GM23338 (cell line): ENCODE results near the gene ZSCAN5C.

Experiments
- CREB1 ChIP-seq: fragments of 250-450 bp; sonication (Bioruptor Pico); IDR thresholded peaks from 2 replicates; pipeline ENCODE4 v1.5.0; 2020; ENCODE audit warnings: low read depth, mild to moderate bottlenecking, moderate library complexity
- CTCF ChIP-seq, 2 experiments: fragments of 200-600 bp in 1 of 2; sonication (generic) in 1 of 2; conservative IDR thresholded peaks; 2 replicates each; pipeline versions ENCODE4 v1.5.1 to v1.6.1; 2016 to 2017; ENCODE audit warnings: antibody characterized with exemption in 2 of 2, low read depth in 2 of 2, mild to moderate bottlenecking in 2 of 2, moderate library complexity in 1 of 2
- EZH2 ChIP-seq: fragments of 200-600 bp; sonication (generic); IDR thresholded peaks from one replicate; pipeline ENCODE4 v1.8.0; 2017; ENCODE audit warnings: antibody characterized with exemption, mild to moderate bottlenecking, low read depth; ENCODE audit not compliant: unreplicated experiment
- EZH2phosphoT487 ChIP-seq: fragments of 200-600 bp; sonication (generic); IDR thresholded peaks from one replicate; pipeline ENCODE4 v1.8.1; 2018; ENCODE audit warnings: antibody characterized with exemption; ENCODE audit not compliant: unreplicated experiment
- JUNB ChIP-seq: IDR thresholded peaks from one replicate; pipeline ENCODE4 v1.6.1; 2016; ENCODE audit warnings: antibody characterized with exemption; ENCODE audit not compliant: unreplicated experiment
- POLR2AphosphoS5 ChIP-seq: IDR thresholded peaks from 2 replicates; pipeline ENCODE4 v1.6.1; 2016; ENCODE audit warnings: antibody characterized with exemption, low read depth
- REST ChIP-seq: IDR thresholded peaks from one replicate; pipeline ENCODE4 v1.6.1; 2018; ENCODE audit warnings: antibody characterized with exemption; ENCODE audit not compliant: unreplicated experiment
- STAT1 ChIP-seq: IDR thresholded peaks from one replicate; pipeline ENCODE4 v1.6.1; 2016; ENCODE audit warnings: antibody characterized with exemption; ENCODE audit not compliant: unreplicated experiment
- ZNF114 ChIP-seq: fragments of 250-450 bp; sonication (Bioruptor Pico); IDR thresholded peaks from 2 replicates; pipeline ENCODE4 v1.5.0; 2020; ENCODE audit warnings: mild to moderate bottlenecking, moderate library complexity

- no peak for TF ChIP-seq EZH2phosphoT487
- TF ChIP-seq CTCF (conservative IDR thresholded peaks at IDR 0.05; ENCODE audit: low read depth in 2 of 2) = no peak
- TF ChIP-seq POLR2AphosphoS5 = no peak
- TF ChIP-seq REST = no peak
- TF ChIP-seq EZH2 = no peak
- TF ChIP-seq CREB1 (CRISPR knock-in tag) = no peak
- no peak for TF ChIP-seq JUNB
- no peak for TF ChIP-seq ZNF114 (CRISPR knock-in tag)
- no peak for TF ChIP-seq STAT1
These were observed at the start of gene ZSCAN5C for GRCh38 chr19:56201973-56202372.
